ENCODE results near the gene RPS6KA3.

- TF ChIP-seq, protein P1, sequence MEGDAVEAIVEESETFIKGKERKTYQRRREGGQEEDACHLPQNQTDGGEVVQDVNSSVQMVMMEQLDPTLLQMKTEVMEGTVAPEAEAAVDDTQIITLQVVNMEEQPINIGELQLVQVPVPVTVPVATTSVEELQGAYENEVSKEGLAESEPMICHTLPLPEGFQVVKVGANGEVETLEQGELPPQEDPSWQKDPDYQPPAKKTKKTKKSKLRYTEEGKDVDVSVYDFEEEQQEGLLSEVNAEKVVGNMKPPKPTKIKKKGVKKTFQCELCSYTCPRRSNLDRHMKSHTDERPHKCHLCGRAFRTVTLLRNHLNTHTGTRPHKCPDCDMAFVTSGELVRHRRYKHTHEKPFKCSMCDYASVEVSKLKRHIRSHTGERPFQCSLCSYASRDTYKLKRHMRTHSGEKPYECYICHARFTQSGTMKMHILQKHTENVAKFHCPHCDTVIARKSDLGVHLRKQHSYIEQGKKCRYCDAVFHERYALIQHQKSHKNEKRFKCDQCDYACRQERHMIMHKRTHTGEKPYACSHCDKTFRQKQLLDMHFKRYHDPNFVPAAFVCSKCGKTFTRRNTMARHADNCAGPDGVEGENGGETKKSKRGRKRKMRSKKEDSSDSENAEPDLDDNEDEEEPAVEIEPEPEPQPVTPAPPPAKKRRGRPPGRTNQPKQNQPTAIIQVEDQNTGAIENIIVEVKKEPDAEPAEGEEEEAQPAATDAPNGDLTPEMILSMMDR (IDR thresholded peaks at IDR 0.05), result no peak
- TF ChIP-seq POLR2A (IDR thresholded peaks at IDR 0.05), result no peak
Measured at GRCh38 chrX:20218836-20219505, 47.7 kb downstream of the RPS6KA3 start.
